ENCODE data around the gene RPRD2.

Gene RPRD2

DNA sequence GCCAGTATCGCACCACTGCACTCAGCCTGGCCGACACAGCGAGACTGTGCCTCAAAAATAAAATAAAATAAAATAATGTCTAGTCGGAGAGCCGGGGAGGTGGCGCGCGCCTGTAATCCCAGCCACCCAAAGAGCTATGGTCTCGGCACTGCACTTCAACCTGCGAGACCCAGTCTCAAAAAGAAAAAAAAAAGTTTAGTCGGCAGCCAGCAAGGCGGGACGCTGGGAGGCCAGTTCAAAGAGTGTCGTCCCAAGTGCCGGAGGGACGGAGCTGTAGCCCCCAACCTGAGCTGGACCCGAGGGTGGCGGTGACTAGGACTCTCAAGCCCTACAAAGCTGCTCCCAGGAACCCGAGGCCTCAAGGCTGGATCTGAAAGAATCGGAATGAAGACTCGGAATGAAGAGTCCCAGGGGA, 151.0 kb downstream of the RPRD2 start:
- DNase-seq = no peak
- no peak for ATAC-seq

DNA sequence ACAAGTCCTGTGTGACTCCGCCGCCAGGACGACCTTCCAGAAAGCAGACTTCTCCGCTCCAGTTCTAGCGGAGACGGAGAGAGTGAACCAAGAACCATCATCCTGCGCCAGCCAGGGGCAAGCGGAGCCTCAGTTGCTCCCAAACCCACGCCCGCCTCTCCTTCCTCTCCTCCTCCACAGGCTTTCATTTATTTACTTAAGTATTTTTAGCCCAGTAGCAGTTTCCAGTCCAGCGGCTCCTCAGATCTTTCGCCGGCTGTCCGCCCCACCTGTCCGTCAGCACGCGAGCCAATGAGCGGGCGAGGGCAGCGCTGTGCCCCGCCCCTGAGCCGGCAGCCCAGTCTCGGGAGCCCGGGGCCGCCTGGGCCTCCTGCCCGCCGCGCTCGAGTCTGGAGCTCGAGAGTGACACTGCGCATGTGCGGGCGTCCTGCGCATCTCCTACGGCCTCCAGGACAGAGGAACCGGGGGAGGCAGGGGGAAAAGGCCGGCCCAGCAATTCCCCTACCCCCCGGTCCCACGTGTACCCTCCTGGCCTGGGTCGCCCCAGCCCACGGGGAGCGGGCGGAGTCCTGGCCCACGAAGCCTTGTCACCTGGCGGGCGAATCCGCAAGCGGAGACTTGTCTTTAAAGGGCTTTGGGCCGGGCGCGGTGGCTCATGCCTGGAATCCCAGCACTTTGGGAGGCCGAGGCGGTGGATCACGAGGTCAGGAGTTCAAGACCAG, 151.5 kb downstream of the RPRD2 start, which contains the start of gene FALEC:
Gene FALEC, plus strand, starts transcription at position 425 of the 722 bp plus-strand sequence.
- peak; percentile 97 for ATAC-seq
- peak; percentile 94 for DNase-seq

DNA sequence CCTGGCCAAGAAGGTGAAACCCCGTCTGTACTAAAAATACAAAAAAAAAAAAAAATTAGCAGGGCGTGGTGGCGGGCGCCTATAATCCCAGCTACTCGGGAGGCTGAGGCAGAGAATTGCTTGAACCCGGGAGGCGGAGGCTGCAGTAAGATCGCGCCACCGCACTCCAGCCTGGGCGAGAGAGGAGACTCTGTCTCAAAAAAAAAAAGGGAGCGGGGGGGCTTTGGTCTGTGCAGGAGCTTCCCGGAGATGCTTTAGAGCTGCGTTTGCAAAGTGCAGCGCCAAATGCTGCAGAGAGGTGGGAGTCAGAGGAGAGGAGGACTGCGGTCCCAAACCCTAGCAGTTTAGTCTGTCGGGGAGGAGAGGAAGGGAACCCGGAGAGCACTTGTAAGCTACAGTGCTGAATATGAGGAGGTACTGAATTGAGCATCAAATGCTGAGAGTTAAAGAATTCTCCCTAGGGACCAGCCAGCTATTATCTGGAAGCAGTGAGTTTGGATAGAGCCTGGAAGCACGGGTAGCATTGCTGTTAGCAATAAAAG, 152.2 kb downstream of the RPRD2 start:
- DNase-seq (peak; percentile 24), ATAC-seq (peak; percentile 1)

DNA sequence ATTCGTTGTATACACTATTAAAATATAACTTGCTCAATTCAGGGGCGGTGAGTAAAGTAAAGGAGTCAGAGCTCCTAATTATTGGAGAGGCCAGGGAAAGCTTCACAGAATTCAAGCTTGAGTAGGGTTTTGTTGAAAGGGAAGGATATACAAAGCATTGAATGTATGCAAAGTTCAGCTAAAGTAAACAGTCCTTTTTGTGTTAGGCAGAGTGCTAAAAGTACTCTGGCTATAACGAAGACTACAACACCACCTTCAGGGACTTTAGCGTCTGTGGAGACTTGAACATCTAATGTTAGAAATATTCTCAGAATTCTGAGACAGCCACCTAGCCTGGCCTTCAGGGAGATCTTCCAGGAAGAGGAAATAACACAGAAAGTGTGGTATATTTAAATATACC, 152.7 kb downstream of the RPRD2 start:
- no peak for ATAC-seq

DNA sequence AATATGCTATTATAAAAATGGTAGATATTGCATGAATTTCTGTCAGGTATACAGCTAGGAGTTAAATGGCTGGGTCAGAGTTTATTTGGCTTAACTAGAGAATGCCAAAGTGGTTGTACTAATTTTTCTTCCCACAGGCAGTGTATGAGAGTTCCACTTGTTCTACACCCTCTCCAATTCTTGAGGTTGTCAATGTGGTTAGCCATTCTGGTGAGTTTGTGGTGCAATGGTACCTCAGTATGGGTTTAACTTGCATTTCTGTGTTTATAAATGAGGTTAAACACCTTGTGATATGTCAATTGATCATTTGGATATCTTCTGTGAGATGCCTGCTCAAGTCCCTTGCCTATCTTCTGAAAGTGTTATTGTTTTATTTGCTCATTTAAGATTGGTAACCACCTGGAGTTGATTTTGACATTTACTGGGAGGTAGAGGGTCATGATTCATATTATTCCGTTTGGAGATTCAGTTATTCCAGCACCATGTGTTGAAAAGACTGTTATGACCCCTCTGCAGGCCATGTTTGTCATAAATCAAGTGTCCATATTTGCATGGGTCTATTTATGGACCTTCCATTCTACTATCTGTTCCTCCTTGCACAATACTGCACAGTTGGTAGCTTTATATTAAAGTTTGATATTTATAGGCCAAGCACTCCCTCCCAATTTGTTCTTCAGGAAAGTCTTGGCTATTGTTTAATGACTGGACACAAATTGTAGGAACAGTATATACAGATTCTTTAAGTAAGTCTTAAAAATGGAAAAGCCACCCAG, 157.4 kb downstream of the RPRD2 start:
- ATAC-seq = no peak
- DNase-seq = no peak

More for the DNA sequence above, 152.7 kb downstream of the RPRD2 start:
- no peak for DNase-seq

DNA sequence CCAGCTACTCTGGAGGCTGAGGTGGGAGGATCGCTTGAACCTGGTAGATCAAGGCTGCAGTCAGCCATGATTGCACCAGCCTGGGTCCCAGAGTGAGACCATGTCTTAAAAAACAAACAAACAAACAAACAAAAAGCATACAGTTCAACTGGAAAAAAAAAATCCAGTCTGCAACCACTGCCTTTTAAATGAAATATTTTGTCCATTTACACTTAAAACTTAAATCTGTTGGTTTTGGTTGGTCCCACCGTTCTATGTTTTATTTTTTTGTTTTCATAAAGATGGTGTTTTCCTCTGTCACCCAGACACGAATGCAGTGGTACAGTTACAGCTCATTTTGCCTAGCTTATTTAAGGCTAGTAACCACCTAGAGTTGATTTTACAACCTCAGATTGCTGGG, 161.4 kb downstream of the RPRD2 start:
- DNase-seq = no peak
- ATAC-seq = no peak
